OCI-LY3 (cell line): ENCODE measurements around the gene LINC00632.

Experiments used
- H2AFZ ChIP-seq: fragments of 200-600, 300-600 bp; shearing (Covaris generic); 2 replicates; pipeline ENCODE4 v1.6.0; 2014; ENCODE audit warnings: antibody characterized with exemption, low read depth, low read length
- H3K27ac ChIP-seq: fragments of 200-600, 300-600 bp; sonication (generic); 2 replicates; pipeline ENCODE4 v1.5.1; 2014; ENCODE audit warnings: mild to moderate bottlenecking, low read length, moderate library complexity, mixed read lengths
- H3K27me3 ChIP-seq: fragments of 200-600, 300-600 bp; sonication (generic); 2 replicates; pipeline ENCODE4 v1.6.1; 2014; ENCODE audit warnings: low read depth, low read length, mixed read lengths
- H3K36me3 ChIP-seq: fragments of 200-600, 300-600 bp; sonication (generic); replicated peaks from 2 replicates; pipeline ENCODE3; 2014; ENCODE audit warnings: low read depth, low read length, mixed read lengths
- H3K4me1 ChIP-seq: fragments of 300-600, 200-600 bp; sonication (generic); 2 replicates; pipeline ENCODE4 v1.6.1; 2014; ENCODE audit warnings: low read length, mixed read lengths
- H3K4me2 ChIP-seq: fragments of 200-600, 300-600 bp; sonication (generic); 2 replicates; pipeline ENCODE4 v1.6.1; 2014; ENCODE audit warnings: low read length, mixed read lengths
- H3K4me3 ChIP-seq: fragments of 300-600, 200-600 bp; sonication (generic); 2 replicates; pipeline ENCODE4 v1.5.1; 2014; ENCODE audit warnings: antibody characterized with exemption, mild to moderate bottlenecking, low read length, moderate library complexity
- H3K79me2 ChIP-seq: fragments of 300-600, 200-600 bp; shearing (Covaris generic); 2 replicates; pipeline ENCODE4 v1.6.1; 2014; ENCODE audit warnings: mild to moderate bottlenecking, low read length, mixed read lengths
- H3K9ac ChIP-seq: fragments of 300-600, 200-600 bp; shearing (Covaris generic); 2 replicates; pipeline ENCODE4 v1.6.0; 2014; ENCODE audit warnings: mild to moderate bottlenecking, low read length, moderate library complexity
- H3K9me3 ChIP-seq: fragments of 200-600, 300-600 bp; shearing (Covaris generic); 2 replicates; pipeline ENCODE4 v1.6.1; 2014; ENCODE audit warnings: low read length, mixed read lengths; ENCODE audit not compliant: insufficient read depth
- H4K20me1 ChIP-seq: fragments of 200-600, 300-600 bp; sonication (generic); 2 replicates; pipeline ENCODE4 v1.6.1; 2016; ENCODE audit warnings: low read length, mixed read lengths; ENCODE audit not compliant: insufficient read depth
- EZH2phosphoT487 ChIP-seq: fragments of 200-600 bp; shearing (Covaris generic); IDR thresholded peaks from 2 replicates; pipeline ENCODE4 v1.6.1; 2018; ENCODE audit warnings: antibody characterized with exemption, mixed run types, low read depth
- TF ChIP-seq, protein P1 (sequence below): fragments of 200-600, 300-600 bp; sonication (generic); IDR thresholded peaks from 2 replicates; pipeline ENCODE4 v1.5.1; 2014; ENCODE audit warnings: antibody characterized with exemption, low read length, low read depth

The LINC00632 gene

DNA sequence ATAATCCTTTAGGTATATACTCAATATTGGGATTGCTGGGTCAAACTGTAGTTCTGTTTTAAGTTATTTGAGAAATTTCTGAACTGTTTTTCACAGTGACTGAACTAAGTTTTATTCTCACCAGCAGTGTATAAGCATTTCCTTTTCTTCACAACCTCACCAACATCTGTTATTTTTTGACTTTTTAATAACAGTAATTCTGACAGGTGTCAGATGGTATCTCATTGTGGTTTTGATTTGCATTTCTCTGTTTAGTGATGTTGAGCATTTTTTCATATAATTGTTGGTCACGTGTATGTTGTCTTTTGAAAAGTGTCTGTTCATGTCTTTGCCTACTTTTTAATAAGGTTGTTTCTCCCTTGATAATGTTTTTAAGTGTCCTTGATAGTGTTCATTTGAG, 112.6 kb downstream of the LINC00632 start:
- Histone ChIP-seq H4K20me1 (no peaks in the 10 kb centered on the region), H3K79me2 (no peaks in the 10 kb centered on the region), H3K4me1 (peaks cover 10% of the 10 kb centered on the region), H3K27me3 (no peaks in the 10 kb centered on the region; the same call in 1 of the 2 replicates), H3K9me3 (no peaks in the 10 kb centered on the region), H3K36me3 (no peaks in the 10 kb centered on the region), H3K4me2 (no peak overlapping the region), H3K4me3 (no peak overlapping the region), H2AFZ (no peak overlapping the region), H3K9ac (no peak overlapping the region), H3K27ac (no peak overlapping the region)
- no peak for TF ChIP-seq EZH2phosphoT487
- TF ChIP-seq, protein P1, sequence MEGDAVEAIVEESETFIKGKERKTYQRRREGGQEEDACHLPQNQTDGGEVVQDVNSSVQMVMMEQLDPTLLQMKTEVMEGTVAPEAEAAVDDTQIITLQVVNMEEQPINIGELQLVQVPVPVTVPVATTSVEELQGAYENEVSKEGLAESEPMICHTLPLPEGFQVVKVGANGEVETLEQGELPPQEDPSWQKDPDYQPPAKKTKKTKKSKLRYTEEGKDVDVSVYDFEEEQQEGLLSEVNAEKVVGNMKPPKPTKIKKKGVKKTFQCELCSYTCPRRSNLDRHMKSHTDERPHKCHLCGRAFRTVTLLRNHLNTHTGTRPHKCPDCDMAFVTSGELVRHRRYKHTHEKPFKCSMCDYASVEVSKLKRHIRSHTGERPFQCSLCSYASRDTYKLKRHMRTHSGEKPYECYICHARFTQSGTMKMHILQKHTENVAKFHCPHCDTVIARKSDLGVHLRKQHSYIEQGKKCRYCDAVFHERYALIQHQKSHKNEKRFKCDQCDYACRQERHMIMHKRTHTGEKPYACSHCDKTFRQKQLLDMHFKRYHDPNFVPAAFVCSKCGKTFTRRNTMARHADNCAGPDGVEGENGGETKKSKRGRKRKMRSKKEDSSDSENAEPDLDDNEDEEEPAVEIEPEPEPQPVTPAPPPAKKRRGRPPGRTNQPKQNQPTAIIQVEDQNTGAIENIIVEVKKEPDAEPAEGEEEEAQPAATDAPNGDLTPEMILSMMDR, result no peak

DNA sequence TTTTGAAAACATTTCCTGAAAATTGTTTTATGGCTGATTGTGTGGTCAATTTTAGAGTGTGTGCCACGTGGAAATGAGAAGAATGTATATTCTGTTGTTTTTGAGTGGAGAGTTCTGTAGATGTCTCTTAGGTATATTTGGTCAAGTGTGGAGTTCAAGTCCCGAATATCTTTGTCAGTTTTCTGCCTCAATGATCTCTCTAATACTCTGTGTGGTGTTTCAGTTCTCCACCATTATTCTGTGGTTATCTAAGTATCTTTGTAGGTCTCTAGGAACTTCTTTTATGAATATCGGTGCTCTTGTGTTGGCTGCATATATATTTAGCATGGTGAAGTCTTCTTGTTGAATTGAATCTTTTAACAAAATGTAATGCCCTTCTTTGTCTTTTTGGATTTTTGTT, 113.3 kb downstream of the LINC00632 start:
- Histone ChIP-seq H3K27me3 (no peaks in the 10 kb centered on the region; the same call in 1 of the 2 replicates), H3K27ac (no peak overlapping the region)

DNA sequence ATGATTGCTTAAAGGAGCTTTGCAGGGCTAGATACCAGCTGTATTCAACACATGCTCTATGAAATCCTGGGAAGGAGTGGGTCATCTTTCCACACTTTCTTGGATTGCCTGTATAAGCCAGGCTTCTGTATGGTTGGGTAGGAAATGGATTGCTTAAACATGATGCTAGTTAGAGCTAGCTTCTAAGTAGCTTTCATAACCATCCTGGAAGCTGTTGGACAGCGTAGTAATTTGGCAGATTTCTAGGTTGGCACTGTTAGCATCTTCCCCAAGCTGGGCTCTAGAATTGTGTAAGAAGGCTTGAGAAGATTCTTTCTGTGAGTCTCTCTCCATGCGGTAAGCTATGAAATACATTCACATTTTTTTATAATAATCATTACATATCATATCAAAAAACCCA, 127.3 kb downstream of the LINC00632 start:
- Histone ChIP-seq H3K4me2 (no peak overlapping the region), H3K27me3 (no peaks in the 10 kb centered on the region), H3K79me2 (no peaks in the 10 kb centered on the region), H4K20me1 (no peaks in the 10 kb centered on the region), H3K4me3 (no peak overlapping the region), H3K36me3 (no peaks in the 10 kb centered on the region), H3K4me1 (no peaks in the 10 kb centered on the region), H2AFZ (no peak overlapping the region), H3K9me3 (no peaks in the 10 kb centered on the region), H3K27ac (no peak overlapping the region), H3K9ac (no peak overlapping the region)
- no peak for TF ChIP-seq EZH2phosphoT487
- TF ChIP-seq, protein P1, result no peak

More for the DNA sequence above, 113.3 kb downstream of the LINC00632 start:
- H2AFZ ChIP-seq, result no peak overlapping the region
- peaks cover 10% of the 10 kb centered on the region for H3K4me1 ChIP-seq
- no peak overlapping the region for H3K4me2 ChIP-seq
- H3K36me3 ChIP-seq, result no peaks in the 10 kb centered on the region
- no peaks in the 10 kb centered on the region for H3K79me2 ChIP-seq
- H3K9me3 ChIP-seq, result no peaks in the 10 kb centered on the region
- H4K20me1 ChIP-seq, result no peaks in the 10 kb centered on the region
- H3K4me3 ChIP-seq, result no peak overlapping the region
- TF ChIP-seq, protein P1, result no peak
- TF ChIP-seq EZH2phosphoT487, result no peak
- H3K9ac ChIP-seq, result no peak overlapping the region
